GM19467 (cell line): ENCODE results near the gene CTNNA1.
"Not testable (repeated sequence)": the region's sequence is repeated elsewhere in the genome, so short reads cannot be mapped to it uniquely, and the experiment has no call there.

Experiments used
- ATAC-seq: cut with Tn5 transposase; IDR thresholded peaks from one replicate; pipeline ENCODE4 v1.9.1; 2021; ENCODE audit warnings: mild to moderate bottlenecking, moderate library complexity; ENCODE audit not compliant: unreplicated experiment

The CTNNA1 gene

DNA sequence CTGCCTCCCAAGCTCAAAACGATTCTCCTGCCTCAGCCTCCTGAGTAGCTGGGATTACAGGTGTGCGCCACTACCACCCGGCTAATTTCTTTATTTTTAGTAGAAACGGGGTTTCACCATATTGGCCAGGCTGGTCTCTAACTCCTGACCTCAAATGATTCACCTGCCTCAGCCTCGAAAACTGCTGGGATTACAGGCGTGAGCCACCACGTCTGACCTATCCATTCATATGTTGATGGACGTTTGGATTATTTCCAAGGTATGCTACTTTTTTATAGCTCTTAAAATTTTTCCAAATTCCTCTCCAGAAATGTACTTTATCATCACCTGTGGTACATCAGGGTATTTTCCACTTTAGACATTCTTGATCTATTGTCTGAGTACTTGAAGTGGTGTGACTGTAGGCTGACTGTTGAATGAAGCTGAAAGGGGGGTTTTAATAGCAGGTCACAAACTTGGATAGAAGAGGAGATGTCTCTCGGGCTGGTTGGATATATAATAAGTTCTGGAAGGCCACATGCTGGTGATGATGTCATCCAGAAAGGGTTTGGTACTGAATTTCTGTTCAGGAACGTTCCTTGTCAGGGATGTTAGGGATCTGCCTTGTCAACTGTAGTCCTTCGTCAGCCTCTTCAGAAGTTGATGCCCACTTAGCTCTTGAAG lies 7.4 kb downstream of the CTNNA1 start:
- no peak for ATAC-seq

DNA sequence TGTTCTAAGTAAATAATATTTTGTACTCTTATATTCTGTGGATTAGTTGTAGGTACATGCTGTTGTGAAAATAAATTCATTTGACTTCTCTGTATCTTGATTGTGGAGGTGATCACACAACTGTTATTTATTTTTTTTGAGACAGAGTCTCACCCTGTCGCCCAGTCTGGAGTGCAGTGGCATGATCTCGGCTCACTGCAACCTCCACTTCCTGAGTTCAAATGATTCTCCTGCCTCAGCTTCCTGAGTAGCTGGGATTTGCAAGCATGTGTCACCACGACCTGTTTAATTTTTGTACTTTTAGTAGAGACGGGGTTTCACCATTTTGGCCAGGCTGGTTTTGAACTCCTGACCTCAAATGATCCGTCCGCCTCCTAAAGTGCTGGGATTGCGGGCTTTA lies 7.9 kb downstream of the CTNNA1 start:
- not testable (repeated sequence) for ATAC-seq

DNA sequence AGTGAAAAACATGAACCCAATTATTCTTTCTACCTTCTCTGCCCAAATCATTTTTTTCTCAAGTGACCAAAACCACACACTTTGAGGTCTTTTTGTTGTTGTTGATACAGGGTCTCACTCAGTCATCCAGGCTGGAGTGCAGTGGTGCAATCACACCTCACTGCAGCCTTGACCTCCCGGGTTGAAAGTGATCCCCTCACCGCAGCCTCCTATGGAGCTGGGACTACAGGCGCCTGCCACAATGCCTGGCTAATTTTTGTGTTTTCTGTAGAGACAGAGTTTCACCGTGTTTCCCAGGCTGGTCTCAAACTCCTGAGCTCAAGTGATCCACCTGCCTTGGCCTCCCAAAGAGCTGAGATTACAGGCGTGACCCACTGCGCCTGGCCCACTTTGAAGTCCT lies 8.4 kb downstream of the CTNNA1 start:
- ATAC-seq, result not testable (repeated sequence)

DNA sequence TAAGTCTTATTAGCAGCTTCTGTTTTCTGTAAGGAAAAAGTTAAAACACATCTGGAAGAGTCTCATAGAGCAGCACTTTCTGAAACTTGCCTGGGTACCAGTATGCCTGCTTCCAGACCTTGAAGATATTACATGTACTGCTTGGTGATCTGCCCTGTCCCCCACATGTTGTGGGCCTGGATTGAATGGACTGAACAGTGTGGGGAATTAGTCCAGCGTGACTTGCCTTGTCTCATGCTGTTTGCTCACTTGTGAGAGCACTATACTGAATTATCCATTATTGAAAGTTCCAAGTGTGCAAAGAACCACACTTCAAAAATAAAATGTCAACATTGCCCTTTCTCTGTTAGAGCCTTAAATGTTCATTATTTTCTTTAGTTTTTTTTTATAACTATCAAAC lies 8.9 kb downstream of the CTNNA1 start:
- ATAC-seq, result no peak

DNA sequence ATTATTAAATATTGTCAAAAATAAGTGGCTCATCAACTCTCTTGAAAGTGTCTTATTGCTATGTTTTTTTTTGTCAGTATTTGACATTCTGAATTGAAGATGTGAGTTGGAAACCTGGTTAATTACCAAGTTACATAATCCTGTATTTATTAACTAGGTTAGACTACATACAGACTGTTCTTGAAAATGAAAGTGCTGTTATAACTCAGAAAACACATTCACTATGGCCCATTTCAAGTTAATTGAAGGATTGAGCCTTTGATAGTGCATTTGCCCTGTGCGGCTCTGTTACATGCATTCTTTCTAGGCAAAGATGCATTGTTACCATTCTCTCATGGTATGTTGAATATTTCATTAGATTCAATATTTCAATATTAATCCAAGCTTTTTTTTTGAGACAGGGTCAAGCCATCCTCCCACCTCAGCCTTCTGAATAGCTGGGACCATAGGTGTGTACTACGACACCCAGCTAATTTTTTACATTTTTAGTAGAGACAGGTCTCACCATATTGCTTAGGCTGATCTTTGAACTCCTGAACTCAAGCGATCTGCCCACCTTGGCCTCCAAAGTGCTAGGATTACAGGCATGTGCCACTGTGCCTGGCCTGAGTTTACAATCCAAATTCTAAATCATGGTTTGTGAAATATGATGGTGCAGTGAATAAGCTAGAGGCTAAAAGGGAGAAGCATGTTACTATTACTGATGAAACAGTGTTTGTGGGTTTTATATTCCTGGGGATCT lies 10.0 kb downstream of the CTNNA1 start:
- no peak for ATAC-seq

DNA sequence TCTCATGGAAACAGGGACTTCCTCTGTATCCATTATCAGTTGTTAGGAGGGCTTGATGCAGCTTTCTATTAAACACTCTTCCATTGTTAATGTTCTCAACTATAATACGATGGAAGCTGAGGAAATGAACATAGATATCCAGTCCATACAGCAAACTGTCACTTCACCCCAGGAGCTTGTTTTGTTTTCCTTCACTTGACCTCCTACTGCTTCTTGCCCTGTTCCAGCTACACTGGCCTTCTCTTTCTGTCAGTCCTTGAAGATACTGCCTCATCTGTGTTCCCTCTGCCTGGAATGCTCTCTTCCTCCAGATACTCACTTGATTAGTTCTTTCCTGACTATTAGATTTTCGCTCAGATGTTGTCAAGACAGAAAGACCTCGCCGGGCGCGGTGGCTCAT lies 17.1 kb downstream of the CTNNA1 start:
- no peak for ATAC-seq

DNA sequence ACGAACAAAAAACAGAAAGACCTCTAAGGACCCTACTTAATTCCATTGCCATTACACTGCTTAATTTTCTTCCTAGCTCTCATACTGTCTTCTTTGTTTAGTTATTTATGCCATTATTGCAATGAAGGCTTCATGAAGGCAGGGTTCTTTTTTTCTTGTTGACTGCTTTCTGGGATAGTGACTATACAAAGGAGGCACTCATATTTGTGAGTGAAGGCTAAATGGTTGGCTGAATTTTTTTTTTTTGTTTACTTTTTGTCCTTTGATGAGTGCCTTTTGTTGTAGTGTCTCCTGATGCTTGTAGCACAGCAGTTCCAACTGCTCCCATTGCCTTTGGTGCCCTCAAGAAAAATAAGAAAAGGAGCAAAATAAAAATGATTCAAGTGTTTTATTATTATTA lies 17.8 kb downstream of the CTNNA1 start:
- no peak for ATAC-seq

DNA sequence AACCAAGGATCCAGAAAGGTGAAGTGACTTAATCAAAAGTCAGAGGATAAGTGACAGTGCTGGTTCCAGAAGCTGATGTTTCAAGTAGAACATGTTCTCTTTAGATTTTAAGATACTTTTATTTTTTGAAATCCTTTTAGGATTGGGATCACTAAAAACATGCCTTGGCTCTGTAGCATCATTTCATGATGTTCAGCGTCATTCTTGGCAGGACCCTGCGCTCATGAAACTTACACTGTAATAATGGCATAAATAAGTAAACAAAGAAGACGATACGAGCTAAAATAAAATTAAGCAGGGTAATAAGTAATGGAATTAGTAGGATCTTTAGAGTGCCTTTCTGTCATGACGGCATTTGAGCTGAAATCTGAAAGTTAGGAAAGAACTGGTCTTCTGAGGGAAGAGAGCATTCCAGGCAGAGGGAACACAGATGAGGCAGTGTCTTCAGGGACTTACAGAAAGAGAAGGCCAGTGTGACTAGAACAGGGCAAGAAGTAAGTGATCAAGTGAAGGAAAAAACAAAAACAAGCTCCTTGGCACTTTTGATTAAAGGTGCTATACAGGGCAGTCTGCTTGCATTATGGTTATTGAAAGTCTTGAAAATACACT lies 19.9 kb downstream of the CTNNA1 start:
- ATAC-seq, result no peak

DNA sequence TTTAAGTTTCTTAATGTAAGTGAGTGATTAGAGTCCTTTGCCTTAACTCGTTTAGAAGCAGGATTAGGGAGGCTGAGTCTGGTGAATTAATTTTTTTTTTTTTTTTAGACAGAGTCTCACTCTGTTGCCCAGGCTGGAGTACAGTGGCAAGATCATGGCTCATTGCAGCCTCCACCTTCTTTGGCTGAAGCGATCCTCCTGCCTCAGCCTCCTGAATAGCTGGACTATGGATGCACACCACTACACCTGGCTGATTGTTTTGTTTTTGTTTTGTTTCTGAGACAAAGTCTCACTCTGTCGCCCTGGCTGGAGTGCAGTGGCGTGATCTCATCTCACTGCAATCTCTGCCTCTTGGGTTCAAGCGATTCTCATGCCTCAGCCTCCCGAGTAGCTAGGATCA lies 20.4 kb downstream of the CTNNA1 start:
- ATAC-seq, result not testable (repeated sequence)

DNA sequence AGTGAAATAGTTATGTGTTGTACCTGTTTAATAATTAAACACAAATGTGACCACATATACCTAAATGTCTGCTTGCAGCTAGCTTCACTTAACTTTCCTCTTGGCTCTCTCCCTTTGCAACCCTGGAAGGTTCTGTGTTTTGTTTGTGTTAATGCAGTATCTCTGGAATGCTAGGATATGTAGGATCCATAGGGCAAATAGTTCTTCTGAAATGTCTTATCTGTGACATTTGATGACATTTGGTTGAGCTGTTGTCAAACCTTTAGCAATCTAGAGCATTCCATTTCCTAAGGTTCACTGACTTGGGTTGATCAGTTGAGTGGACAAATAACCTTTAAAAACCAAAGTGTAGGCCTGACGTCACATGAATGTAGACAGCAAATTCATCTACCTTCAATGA lies 21.8 kb downstream of the CTNNA1 start:
- ATAC-seq, result no peak

DNA sequence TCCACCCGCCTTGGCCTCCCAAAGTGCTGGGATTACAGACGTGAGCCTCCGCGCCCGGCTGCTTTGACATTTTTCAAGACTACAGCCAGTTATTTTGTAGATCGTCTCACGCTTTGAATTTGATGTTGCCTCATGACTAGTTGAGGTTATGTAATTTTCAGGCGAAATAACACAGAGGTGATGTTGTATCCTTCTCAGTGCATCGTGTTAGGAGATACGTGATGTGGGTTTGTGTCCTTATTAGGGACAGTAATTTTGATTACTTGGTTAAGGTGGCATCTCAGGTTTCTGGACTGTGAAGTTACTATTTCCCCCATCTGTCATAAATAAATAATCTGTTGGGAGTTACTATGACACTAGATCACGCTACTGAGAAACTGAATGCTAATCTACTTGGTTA lies 25.0 kb downstream of the CTNNA1 start:
- no peak for ATAC-seq

DNA sequence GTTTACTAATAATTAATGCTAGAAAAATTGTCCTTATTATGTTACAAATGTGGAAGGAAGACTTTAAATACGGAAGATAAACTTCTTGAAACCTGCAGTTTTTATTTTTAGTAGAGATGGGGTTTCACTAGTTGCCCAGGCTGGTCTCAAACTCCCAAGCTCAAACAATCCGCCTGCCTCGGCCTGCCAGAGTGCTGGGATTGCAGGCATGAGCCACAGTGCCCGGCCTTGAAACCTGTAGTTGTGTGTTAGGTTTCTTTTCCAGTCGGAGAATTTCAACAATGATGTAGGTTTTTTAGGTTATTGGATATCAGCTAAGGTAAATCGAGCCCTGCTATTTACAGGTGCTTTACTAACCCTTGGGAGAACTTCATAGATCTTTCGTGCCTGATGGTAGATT lies 30.8 kb downstream of the CTNNA1 start:
- ATAC-seq, result no peak

DNA sequence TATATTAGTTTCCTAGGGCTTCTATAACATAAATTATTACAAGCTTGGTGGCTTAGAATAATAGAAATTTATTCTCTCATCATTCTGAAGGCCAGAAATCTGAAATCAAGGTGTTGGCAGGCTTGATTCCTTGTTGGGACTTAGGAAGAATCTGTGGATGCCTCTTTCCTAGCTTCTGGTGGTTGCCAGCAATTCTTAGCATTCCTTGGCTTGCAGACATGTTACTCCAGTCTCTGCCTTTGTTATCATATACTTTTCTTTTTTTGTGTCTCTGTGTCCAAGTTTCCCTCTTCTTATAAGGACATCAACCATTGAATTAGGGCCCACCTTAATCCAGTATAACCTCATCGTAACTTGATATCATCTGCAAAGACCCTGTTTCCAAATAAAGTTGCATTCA lies 31.4 kb downstream of the CTNNA1 start:
- ATAC-seq, result no peak

DNA sequence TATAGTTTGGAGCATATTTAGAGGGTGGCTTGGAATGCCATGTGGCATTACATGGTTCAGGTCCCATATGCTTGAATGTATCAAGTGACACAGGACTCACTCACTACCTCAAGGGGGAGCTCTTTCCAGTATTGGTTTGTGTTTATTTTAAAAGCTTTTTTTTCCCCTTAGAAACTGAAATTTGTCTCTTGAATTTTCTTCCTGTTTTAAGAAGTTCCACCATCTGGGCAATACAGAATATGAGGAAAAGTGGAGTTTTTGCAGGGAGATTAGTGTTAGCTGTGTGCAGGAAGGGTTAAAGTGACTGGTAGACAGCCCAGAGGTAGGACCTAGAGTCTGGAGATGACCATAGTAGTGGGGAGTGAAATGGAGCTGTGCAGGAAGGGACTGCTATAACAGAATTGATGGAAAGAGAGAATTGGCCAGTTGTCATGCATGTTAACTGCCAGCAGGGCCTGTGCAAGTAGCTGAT lies 36.6 kb downstream of the CTNNA1 start:
- no peak for ATAC-seq

DNA sequence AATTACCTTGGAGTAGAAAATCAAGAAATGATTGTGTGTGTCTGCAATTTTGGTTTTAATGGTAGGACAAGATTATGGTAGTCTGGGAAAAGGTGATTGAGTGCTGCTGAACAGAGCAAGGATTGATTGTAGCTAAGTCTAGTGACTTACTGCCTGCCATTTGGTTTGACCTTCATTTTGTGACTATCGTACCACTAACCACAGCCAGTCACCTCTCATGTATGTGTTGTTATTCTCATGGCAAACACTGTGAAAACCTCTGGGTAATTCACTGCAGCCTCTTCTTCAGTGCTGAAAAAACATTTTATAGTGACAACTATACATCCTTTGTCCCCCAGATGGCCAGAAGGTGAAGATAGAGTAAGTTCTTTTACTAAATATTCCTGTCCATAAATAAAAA lies 37.5 kb downstream of the CTNNA1 start:
- ATAC-seq, result no peak

DNA sequence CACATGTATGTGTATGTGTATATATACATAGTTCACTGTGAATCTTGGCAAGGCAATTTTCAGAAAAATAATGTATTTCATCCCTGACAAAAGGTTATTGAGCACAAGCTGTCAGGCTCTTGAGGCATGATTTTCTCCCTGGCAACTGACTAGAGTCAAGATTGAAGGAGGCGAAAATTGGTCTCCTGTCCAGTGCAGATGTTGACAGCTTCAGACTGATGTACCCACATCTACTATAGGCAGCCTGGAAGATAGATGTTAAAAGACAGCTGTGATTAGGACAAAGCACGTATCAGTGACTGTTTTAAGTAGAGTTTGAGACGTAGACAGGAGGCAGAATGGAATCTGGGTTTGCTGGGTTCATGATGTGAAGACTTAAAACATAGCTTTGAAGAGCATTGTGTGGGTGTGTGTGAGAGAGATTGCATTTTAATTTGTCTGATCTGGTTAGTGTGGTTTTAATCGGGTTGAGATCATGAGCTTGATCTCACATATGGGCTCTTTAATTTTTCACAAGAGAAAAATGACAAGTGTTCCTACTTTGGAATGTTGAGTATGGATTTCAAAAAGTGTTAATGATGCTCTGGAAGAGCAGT lies 39.1 kb downstream of the CTNNA1 start:
- ATAC-seq, result no peak

DNA sequence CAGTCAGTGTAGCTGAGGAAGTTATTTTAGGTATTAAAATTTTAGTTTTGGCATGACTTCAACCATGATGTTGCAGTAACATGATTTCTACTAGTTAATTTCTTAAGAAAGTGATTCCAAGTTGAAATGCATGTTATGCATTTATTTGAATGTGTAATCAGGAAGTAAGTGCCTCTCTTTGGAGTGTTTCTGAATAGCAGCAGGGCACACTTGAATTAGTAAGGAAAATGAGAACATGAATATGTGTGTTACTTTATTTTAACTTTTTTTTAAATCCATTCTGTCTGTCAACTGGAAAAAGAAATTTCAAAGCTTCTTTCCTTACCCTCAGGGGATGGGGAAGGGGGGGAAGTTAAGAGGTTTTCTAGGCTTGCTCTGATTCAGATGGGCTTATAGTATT lies 40.4 kb downstream of the CTNNA1 start:
- no peak for ATAC-seq

DNA sequence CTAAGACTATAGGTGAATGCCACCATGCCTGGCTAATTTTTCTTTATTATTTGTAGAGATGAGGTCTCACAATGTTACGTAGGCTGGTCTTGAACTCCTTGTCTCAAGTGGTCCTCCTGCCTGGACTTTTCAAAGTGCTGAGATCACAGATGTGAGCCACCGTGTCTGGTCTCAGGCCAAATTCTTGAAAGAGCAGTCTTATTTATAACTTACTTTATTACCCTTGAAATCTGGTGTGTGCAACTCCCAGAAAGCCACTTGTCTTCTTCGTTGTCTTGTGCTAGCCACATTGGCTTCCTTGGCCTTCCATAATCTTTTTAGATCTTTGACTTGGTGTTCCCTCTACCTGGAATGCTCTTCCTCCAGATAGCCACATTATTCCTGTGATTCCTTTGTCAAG lies 50.1 kb downstream of the CTNNA1 start:
- ATAC-seq, result no peak

DNA sequence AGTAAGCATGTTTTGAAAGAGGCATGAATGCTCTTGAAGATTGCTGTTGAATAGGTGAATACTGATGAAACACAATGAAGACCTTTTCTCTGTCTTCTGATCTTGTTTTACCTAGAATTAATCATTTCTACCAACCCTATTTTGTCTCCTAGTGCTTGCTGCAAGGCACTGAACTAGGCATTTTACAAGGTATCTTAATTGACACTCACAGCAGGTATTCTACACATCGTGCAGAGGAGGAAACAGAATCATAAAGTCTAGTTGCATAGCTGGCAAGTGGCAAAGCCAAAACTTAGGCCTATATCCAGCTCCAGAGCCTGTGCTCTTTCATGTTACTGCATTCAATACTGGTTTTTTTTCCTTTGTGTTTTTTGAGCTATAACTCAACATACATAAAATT lies 50.7 kb downstream of the CTNNA1 start:
- no peak for ATAC-seq

DNA sequence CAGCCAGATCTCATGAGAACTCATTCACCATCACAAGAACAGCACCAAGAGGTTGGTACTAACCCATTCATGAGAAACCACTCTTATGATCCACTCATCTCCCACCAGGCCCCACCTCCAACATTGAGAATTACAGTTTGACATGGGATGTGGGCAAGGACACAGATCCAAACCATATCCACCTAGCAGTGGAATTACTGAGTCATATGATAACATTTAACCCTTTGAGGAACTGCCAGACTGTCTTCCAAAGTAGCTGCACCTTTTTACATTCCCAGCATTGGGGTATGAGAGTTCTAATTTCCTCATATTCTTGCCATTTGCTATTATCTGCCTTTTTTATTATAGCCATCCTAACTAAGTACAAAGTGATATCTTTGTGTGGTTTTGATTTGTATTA lies 51.9 kb downstream of the CTNNA1 start:
- ATAC-seq, result no peak

DNA sequence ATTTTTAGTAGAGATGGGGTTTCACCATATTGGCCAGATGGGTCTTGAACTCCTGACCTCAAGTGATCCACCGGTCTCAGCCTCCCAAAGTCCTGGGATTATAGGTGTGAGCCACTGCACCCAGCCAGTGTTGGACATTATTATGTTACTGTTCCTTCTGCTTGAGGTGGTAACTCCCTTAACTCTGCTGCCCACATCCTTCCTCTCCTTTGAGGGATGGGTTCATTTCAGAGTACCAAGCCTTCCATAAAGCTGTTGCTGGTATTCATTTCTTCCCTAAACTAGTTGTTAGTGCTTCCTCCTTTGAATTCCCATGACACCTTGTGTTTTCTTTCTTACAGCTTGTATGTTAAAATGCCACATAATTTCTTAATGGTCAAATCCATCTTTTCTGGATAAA lies 54.0 kb downstream of the CTNNA1 start:
- ATAC-seq, result no peak

DNA sequence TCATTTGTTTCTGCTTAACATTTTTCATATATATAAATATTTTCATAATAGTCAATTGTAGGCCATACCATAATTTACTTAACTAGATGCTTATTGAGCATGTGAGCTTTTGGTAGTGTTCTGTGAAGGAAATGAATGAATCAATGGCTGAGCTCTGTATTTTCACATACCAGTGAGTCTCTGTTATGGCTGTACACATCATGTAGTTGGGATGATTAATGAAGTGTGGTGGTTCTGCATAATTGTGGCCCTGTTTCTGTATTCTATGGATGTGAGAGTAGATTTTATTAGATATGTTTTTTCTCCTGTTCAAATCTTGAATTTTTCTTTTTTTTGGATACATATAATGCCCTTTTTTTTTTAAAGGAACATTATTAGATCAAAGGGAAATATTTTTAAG lies 56.2 kb downstream of the CTNNA1 start:
- no peak for ATAC-seq
